Stimulated activated CD4-positive, alpha-beta T cell treated with anti-CD3 and anti-CD28 coated beads, Interleukin-15, amount 100 ng/mL, for 48 hours (primary cell): ENCODE results near the gene TP53TG3.
"Not testable (repeated sequence)": the region's sequence is repeated elsewhere in the genome, so short reads cannot be mapped to it uniquely, and the experiment has no call there.

ENCODE experiments used
- DNase-seq, 2 donors: peaks; one replicate each; pipeline ENCODE4 v3.0.0-alpha.2; 2020; ENCODE audit warnings: low read depth in 2 of 2

The TP53TG3 gene, protein sequence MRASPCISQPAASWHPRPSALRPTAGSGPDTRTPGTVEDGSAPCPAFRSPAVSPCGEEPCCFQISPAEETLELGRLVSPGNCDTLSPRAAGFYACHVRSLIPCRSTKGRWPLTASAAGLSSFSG

DNA sequence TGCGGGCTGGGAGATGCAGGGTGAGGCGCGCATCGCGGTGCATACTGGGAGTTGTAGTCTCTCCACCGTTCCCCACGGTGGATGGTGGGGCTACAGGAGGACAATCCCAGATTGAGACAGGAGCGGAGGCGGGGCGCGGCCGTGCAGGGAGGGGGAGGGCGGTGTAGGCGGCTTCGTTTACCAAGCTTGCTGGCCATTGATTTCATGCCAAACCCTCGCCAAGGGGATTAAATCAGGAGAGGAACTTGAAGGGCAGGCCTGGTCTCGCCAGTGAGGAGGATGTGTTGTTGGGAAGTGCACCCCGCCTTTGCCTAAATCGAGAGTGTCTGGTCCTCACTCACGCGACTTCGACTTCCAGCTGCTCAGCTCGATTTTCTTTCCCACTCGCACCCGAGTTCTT lies at the start of gene TP53TG3:
Gene TP53TG3, minus strand, starts transcription at position 101 of the 400 bp plus-strand sequence. Its CDS starts 68 bp downstream, at position 33.
- DNase-seq = not testable (repeated sequence)

- DNase-seq = not testable (repeated sequence)
Measured at GRCh38 chr16:32650876-32651275, 25.1 kb downstream of the TP53TG3 start.

DNA sequence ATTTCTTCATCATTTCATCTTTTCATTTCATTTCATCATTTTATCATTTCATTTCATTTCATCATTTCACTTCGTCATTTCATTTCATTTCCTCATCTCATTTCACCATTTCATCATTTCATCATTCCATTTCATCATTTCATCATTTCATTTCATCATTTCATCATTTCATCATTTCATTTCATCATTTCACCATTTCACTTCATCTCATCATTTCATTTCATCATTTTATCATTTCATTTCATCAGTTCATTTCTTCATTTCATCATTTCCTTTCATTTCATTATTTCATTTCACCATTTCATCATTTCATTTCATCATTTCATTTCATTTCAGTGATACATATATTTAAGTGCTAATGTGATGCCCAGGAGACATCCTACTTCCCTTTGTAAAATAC lies 28.4 kb downstream of the TP53TG3 start:
- not testable (repeated sequence) for DNase-seq

DNA sequence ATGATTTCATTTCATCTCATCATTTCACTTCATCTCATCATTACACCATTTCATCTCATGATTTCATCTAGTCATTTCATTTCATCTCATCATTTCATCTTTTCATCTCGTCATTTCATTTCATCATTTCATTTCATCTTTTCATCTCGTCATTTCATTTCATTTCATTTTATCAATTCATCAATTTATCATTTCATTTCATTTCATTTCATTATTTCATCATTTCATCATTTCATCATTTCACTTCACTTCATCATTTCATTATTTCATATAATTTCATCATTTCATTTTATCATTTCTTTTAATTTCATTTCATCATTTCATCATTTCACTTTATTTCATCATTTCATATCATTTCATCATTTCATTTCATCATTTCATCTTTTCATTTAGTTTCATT lies 29.2 kb downstream of the TP53TG3 start:
- not testable (repeated sequence) for DNase-seq

GRCh38 chr16:32646177-32646576 lies 29.8 kb downstream of the TP53TG3 start:
- not testable (repeated sequence) for DNase-seq

DNA sequence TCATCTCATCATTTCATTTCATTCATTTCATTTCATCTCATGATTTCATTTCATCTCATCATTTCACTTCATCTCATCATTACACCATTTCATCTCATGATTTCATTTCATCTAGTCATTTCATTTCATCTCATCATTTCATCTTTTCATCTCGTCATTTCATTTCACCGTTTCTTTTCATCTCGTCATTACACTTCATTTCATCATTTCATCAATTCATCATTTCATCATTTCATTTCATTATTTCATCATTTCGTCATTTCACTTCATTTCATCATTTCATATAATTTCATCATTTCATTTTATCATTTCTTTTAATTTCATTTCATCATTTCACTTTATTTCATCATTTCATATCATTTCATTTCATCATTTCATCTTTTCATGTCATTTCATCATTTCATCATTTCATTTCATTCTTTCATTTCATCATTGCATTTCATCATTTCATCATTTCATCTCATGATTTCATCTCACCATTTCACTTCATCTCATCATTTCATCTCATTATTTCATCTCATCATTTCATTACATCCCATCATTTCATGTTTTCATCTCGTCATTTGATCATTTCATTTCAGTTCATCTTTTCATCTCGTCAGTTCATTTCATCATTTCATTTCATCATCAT lies 30.6 kb downstream of the TP53TG3 start:
- DNase-seq = not testable (repeated sequence)

DNA sequence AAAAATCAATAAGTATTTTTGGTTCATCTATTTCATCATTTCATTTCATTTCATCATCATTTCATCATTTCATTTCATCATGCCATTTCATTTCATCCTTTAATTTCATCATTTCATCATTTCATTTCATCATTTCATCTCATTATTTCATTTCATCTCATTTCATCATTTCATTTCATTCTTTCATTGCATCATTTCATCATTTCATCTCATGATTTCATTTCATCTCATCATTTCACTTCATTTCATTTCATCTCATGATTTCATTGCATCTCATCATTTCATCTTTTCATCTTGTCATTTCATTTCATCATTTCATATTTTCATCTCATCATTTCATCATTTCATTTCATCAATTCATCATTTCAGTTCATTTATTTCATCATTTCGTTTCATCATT lies 31.2 kb downstream of the TP53TG3 start:
- not testable (repeated sequence) for DNase-seq

DNA sequence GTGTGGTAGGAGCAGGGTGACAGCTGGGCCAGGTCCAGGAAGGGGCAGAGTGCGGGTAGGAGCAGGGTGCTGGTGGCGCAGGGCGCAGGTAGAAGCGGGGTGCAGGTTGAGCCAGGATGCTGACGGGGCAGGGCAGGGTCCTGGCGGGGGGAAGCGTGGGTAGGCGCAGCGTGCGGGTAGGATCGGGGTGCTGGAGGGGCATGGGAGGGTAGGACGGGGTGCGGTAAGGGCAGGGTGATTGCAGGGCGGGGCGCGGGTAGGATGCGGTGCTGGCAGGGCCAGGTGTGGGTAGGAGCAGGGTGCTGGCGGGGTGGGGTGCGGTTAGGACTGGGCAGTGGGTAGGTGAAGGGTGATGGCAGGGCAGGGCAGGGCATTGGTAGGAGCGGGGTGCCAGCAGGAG lies 38.4 kb downstream of the TP53TG3 start:
- DNase-seq = not testable (repeated sequence)

DNA sequence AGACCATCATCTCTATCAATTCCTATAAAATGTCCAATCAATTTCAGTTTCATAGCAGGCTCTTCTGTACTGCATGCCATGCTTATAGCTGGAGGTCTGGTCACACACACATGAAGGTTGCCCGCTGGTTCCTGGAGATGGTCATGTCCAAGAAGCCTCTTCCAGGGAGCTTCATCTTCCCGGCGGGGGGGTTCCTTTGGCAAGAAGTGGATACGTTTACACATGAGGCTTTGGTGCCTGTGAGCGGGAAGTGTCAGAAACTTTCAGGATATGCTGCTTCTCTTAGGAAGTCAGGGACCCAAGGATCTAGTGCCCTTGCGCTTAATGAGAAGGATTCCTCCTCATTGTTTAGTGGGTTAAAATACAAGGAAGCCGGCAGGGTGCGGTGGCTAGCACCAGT lies 43.9 kb downstream of the TP53TG3 start:
- DNase-seq = not testable (repeated sequence)
